HUES48 (cell line): ENCODE data around the gene PALD1.

Source experiments
- H3K27ac ChIP-seq: one replicate; pipeline ENCODE4 v1.7.0; 2013; ENCODE audit warnings: low read depth, low read length, inconsistent platforms
- H3K27me3 ChIP-seq: 2 replicates; pipeline ENCODE4 v1.6.1; 2013; ENCODE audit warnings: mild to moderate bottlenecking, low read length; ENCODE audit not compliant: control insufficient read depth, insufficient read depth
- H3K36me3 ChIP-seq: 2 replicates; pipeline ENCODE4 v1.6.1; 2013; ENCODE audit warnings: low read length; ENCODE audit not compliant: control insufficient read depth, insufficient read depth
- H3K4me1 ChIP-seq: 2 replicates; pipeline ENCODE4 v1.6.1; 2013; ENCODE audit warnings: mild to moderate bottlenecking, low read length; ENCODE audit not compliant: control insufficient read depth, insufficient read depth
- H3K4me3 ChIP-seq: 2 replicates; pipeline ENCODE4 v1.5.1; 2013; ENCODE audit warnings: mild to moderate bottlenecking, low read depth, low read length
- H3K9ac ChIP-seq: 2 replicates; pipeline ENCODE4 v1.6.1; 2013; ENCODE audit warnings: mild to moderate bottlenecking, low read depth, low read length, moderate library complexity
- H3K9me3 ChIP-seq: 2 replicates; pipeline ENCODE4 v1.6.1; 2013; ENCODE audit warnings: low read length; ENCODE audit not compliant: control insufficient read depth, insufficient read depth

The PALD1 gene

GRCh38 chr10:70490142-70490541 is 11.6 kb downstream of the PALD1 start:
- no peaks in the 10 kb centered on the region for H3K27me3 ChIP-seq
- no peak overlapping the region for H3K27ac ChIP-seq
- H3K36me3 ChIP-seq: peaks cover 7% of the 10 kb centered on the region; the same call in 1 of the 2 replicates
- no peaks in the 10 kb centered on the region for H3K9me3 ChIP-seq
- H3K4me1 ChIP-seq: peaks cover 29% of the 10 kb centered on the region
- no peak overlapping the region for H3K9ac ChIP-seq
- no peak overlapping the region for H3K4me3 ChIP-seq

- Histone ChIP-seq H3K4me3 (no peak overlapping the region), H3K9me3 (no peaks in the 10 kb centered on the region), H3K9ac (no peak overlapping the region), H3K27ac (no peak overlapping the region), H3K36me3 (no peaks in the 10 kb centered on the region), H3K4me1 (peaks cover 29% of the 10 kb centered on the region), H3K27me3 (no peaks in the 10 kb centered on the region)
Measured at GRCh38 chr10:70491614-70492013, 13.0 kb downstream of the PALD1 start.

- Histone ChIP-seq H3K9ac (no peak overlapping the region), H3K4me3 (no peak overlapping the region), H3K4me1 (peaks cover 29% of the 10 kb centered on the region), H3K27ac (no peak overlapping the region), H3K36me3 (no peaks in the 10 kb centered on the region), H3K27me3 (no peaks in the 10 kb centered on the region), H3K9me3 (no peaks in the 10 kb centered on the region)
Measured at GRCh38 chr10:70492786-70493659, 14.5 kb downstream of the PALD1 start.

GRCh38 chr10:70493660-70494234 is 15.2 kb downstream of the PALD1 start:
- H3K9ac ChIP-seq: no peak overlapping the region

GRCh38 chr10:70494536-70494935 is 16.0 kb downstream of the PALD1 start:
- Histone ChIP-seq H3K27me3 (no peaks in the 10 kb centered on the region), H3K36me3 (no peaks in the 10 kb centered on the region), H3K4me3 (no peak overlapping the region), H3K9me3 (no peaks in the 10 kb centered on the region), H3K4me1 (peaks cover 27% of the 10 kb centered on the region), H3K9ac (no peak overlapping the region), H3K27ac (no peak overlapping the region)

More at GRCh38 chr10:70493660-70494234, 15.2 kb downstream of the PALD1 start:
- Histone ChIP-seq H3K4me1 (peaks cover 27% of the 10 kb centered on the region), H3K4me3 (no peak overlapping the region), H3K27ac (peak overlapping the region; percentile 29), H3K36me3 (no peaks in the 10 kb centered on the region), H3K9me3 (no peaks in the 10 kb centered on the region), H3K27me3 (no peaks in the 10 kb centered on the region)

GRCh38 chr10:70494966-70495365 is 16.4 kb downstream of the PALD1 start:
- Histone ChIP-seq H3K9me3 (no peaks in the 10 kb centered on the region), H3K4me1 (peaks cover 27% of the 10 kb centered on the region), H3K9ac (no peak overlapping the region), H3K27me3 (no peaks in the 10 kb centered on the region), H3K27ac (no peak overlapping the region), H3K4me3 (no peak overlapping the region), H3K36me3 (no peaks in the 10 kb centered on the region)

- Histone ChIP-seq H3K27ac (no peak overlapping the region), H3K9ac (no peak overlapping the region), H3K27me3 (no peaks in the 10 kb centered on the region), H3K36me3 (no peaks in the 10 kb centered on the region), H3K4me1 (peaks cover 27% of the 10 kb centered on the region), H3K9me3 (no peaks in the 10 kb centered on the region), H3K4me3 (no peak overlapping the region)
Measured at GRCh38 chr10:70495691-70496261, 17.2 kb downstream of the PALD1 start.

GRCh38 chr10:70496341-70497119 is 18.0 kb downstream of the PALD1 start:
- Histone ChIP-seq H3K4me1 (peaks cover 27% of the 10 kb centered on the region), H3K9me3 (no peaks in the 10 kb centered on the region), H3K9ac (no peak overlapping the region), H3K27me3 (no peaks in the 10 kb centered on the region), H3K27ac (no peak overlapping the region), H3K36me3 (no peaks in the 10 kb centered on the region), H3K4me3 (no peak overlapping the region)

GRCh38 chr10:70497120-70497545 is 18.6 kb downstream of the PALD1 start:
- Histone ChIP-seq H3K27me3 (no peaks in the 10 kb centered on the region), H3K4me1 (peaks cover 27% of the 10 kb centered on the region), H3K9ac (no peak overlapping the region), H3K9me3 (no peaks in the 10 kb centered on the region), H3K36me3 (no peaks in the 10 kb centered on the region), H3K4me3 (no peak overlapping the region), H3K27ac (no peak overlapping the region)

GRCh38 chr10:70498970-70499835 is 20.6 kb downstream of the PALD1 start:
- Histone ChIP-seq H3K36me3 (no peaks in the 10 kb centered on the region), H3K9ac (no peak overlapping the region), H3K27me3 (no peaks in the 10 kb centered on the region), H3K4me1 (peaks cover 16% of the 10 kb centered on the region), H3K4me3 (no peak overlapping the region), H3K9me3 (no peaks in the 10 kb centered on the region), H3K27ac (no peak overlapping the region)
